Heart left ventricle (tissue), 13 donors: ENCODE measurements around the gene CFAP221.

Source experiments
- POLR2A ChIP-seq, 2 donors: fragments of 450-650 bp; IDR thresholded peaks; one replicate each; pipeline ENCODE4 v1.6.1; 2017; ENCODE audit warnings: antibody characterized with exemption in 2 of 2, mild to moderate bottlenecking in 2 of 2, moderate library complexity in 2 of 2
- TF ChIP-seq, protein P1 (sequence below), 12 donors: fragments of 200-600 bp; sonication (generic) in 4 of 12; IDR thresholded peaks; one replicate each; pipeline versions ENCODE4 v1.5.0 to v1.8.0; 2018 to 2022; ENCODE audit warnings: antibody characterized with exemption in 12 of 12, mild to moderate bottlenecking in 5 of 12
- donor health status: ischemic (EF 13 %, LVEDD 7.1; RV severe dilation, severe dysfunction).
- donor health status: DM: no; HTN: yes; CAD: no.
- donor health status: DM: no; HTN: no; CAD: no.
- donor health status: ischemic (EF 25% LVEDD 6.9; RV normal size, moderate dysfunction).
- donor health status: ischemic (EF 25% LVEDD 5.7; RV mildly dilated, moderate dysfunction).
- donor health status: ischemic (EF 35%, LVEDD 5.7; RV mildly dilated, moderate dysfunction).
- donor health status: nonischemic (EF 11% LVEDD 7.7; RV severe dilation, severe dysfunction).
- donor health status: DM: yes; HTN: yes; CAD: no.
- donor health status: PGD.
- donor health status: ischemic (EF 29% LVEDD 5.4; RV normal size, mild dysfunction).
- donor health status: nonischemic (EF 23%, LVEDD 6.1; RV moderate dilation, normal function).

- TF ChIP-seq POLR2A (IDR thresholded peaks at IDR 0.05): no peak
- TF ChIP-seq, protein P1, sequence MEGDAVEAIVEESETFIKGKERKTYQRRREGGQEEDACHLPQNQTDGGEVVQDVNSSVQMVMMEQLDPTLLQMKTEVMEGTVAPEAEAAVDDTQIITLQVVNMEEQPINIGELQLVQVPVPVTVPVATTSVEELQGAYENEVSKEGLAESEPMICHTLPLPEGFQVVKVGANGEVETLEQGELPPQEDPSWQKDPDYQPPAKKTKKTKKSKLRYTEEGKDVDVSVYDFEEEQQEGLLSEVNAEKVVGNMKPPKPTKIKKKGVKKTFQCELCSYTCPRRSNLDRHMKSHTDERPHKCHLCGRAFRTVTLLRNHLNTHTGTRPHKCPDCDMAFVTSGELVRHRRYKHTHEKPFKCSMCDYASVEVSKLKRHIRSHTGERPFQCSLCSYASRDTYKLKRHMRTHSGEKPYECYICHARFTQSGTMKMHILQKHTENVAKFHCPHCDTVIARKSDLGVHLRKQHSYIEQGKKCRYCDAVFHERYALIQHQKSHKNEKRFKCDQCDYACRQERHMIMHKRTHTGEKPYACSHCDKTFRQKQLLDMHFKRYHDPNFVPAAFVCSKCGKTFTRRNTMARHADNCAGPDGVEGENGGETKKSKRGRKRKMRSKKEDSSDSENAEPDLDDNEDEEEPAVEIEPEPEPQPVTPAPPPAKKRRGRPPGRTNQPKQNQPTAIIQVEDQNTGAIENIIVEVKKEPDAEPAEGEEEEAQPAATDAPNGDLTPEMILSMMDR (IDR thresholded peaks at IDR 0.05): no peak
Observed at GRCh38 chr2:119647440-119648169, 103.4 kb downstream of the CFAP221 start.
